HG03025 (cell line): ENCODE results near the gene TRIM8.
A peak's percentile ranks its signal among the peaks of the same experiment; 100 is the strongest.

Experiments used
- ATAC-seq: cut with Tn5 transposase; IDR thresholded peaks from one replicate; pipeline ENCODE4 v1.9.1; 2021; ENCODE audit warnings: mild to moderate bottlenecking, moderate library complexity; ENCODE audit not compliant: unreplicated experiment, low FRiP score

The TRIM8 gene

GRCh38 chr10:102631525-102632393, 12.5 kb upstream of the TRIM8 start:
- no peak for ATAC-seq

- no peak for ATAC-seq
Measured at GRCh38 chr10:102632394-102633111, 11.7 kb upstream of the TRIM8 start.

- ATAC-seq = no peak
Measured at GRCh38 chr10:102633287-102633686, 11.0 kb upstream of the TRIM8 start.

- no peak for ATAC-seq
Measured at GRCh38 chr10:102633848-102634247, 10.4 kb upstream of the TRIM8 start.

GRCh38 chr10:102634686-102635085, 9.6 kb upstream of the TRIM8 start:
- ATAC-seq = no peak

- ATAC-seq = no peak
Measured at GRCh38 chr10:102635377-102635776, 8.9 kb upstream of the TRIM8 start.

GRCh38 chr10:102639537-102639936, 4.7 kb upstream of the TRIM8 start:
- no peak for ATAC-seq

- ATAC-seq = no peak
Measured at GRCh38 chr10:102641402-102641801, 2.9 kb upstream of the TRIM8 start.

GRCh38 chr10:102641880-102642735, 2.2 kb upstream of the TRIM8 start:
- ATAC-seq = peak; percentile 42

GRCh38 chr10:102642736-102643335, 1.4 kb upstream of the TRIM8 start:
- ATAC-seq = no peak

- ATAC-seq = no peak
Measured at GRCh38 chr10:102643336-102644065, 778 bp upstream of the TRIM8 start.

- no peak for ATAC-seq
Measured at GRCh38 chr10:102644646-102645387, 538 bp downstream of the TRIM8 start.

- ATAC-seq = no peak
Measured at GRCh38 chr10:102645388-102645740, 1.1 kb downstream of the TRIM8 start.

GRCh38 chr10:102645741-102646609, 1.7 kb downstream of the TRIM8 start:
- ATAC-seq = no peak

- ATAC-seq = no peak
Measured at GRCh38 chr10:102646610-102647442, 2.5 kb downstream of the TRIM8 start.

GRCh38 chr10:102647443-102648268, 3.4 kb downstream of the TRIM8 start:
- no peak for ATAC-seq
